GM19468 (cell line): Measurements from ENCODE around the gene PRDM16.
"Not testable (repeated sequence)": the region's sequence is repeated elsewhere in the genome, so short reads cannot be mapped to it uniquely, and the experiment has no call there.

ENCODE experiments used
- ATAC-seq: cut with Tn5 transposase; IDR thresholded peaks from one replicate; pipeline ENCODE4 v1.9.1; 2021; ENCODE audit warnings: mild to moderate bottlenecking, moderate library complexity, moderate number of reproducible peaks; ENCODE audit not compliant: unreplicated experiment; ENCODE audit errors: extremely low read depth

PRDM16 gene

GRCh38 chr1:3151456-3151855 is 82.5 kb downstream of the PRDM16 start:
- no peak for ATAC-seq

DNA sequence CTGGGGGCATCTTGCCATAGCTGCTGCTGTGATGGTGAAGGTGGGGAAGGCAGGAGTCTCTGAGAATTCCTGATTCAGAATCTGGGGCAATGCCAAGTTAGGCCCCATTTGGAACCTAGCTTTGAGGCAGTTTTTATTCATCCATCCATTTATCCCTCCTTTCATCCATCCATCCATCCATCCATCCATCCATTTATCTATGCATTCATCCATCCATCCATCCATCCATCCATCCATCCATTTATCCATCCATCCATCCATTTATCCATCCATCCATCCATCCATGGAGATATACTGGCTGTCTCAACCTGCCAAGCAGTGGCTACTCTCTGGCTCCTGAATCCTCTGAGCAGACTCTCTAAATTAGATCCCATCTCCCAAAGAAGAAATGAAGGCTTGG is 83.1 kb downstream of the PRDM16 start:
- no peak for ATAC-seq

GRCh38 chr1:3153197-3153596 is 84.2 kb downstream of the PRDM16 start:
- ATAC-seq = no peak

GRCh38 chr1:3153902-3154795 is 85.1 kb downstream of the PRDM16 start:
- no peak for ATAC-seq

DNA sequence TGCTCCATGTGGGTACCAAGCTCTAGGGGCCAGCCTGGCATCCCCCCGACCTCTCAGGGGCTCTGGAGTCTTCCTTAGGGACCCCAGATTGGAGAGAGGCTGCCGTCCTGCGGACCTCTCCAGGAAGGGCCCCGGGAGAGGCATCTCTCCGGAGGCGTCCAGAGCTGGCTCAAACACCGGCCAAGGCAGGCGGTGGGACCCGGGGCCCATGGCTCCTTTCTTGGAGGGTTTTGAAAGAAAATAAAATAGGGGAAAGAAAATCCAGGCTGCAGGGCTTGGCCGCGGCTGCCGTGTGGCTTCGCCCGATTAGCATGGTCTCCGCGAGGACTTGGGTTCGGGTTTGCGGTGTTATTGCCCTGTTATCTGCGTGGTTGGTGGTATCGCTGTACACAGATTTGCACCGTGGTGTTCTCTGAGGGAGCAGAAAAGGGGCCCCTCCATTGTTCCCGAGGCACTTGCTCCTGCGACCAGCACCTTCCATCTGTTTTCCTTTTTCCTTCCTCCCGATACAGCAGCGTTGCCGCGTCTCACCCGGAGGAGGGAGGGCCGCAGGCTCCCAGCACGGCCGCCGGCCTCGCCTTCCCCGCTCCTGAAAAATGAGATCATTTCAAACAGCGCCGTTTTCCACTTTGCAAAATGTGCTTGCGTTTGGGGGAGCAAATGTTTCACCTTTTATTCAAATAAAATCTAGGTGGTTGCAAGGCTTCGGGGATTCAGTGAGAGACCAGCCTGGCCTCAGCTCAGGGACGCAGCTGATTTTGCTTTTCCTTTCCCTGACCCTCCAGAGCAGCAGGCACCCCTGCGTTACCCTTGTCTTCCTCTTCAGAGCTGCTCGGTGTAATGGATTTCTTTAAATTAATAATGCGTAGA is 86.3 kb downstream of the PRDM16 start:
- ATAC-seq = no peak

DNA sequence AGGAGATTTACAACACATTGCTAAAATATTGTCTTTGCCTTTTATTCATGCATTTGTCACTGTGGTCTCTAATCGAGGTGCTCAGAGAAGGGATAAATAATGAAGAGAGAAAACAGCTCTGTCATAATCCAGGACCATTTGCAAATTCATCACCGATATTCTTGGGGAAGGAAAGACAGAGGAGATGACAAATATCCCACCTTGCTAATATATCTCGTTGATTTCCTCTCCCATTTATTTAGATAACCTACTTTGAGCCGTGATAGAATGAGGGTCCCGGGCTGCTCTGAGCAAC is 86.9 kb downstream of the PRDM16 start:
- ATAC-seq = no peak

GRCh38 chr1:3156936-3157335 is 87.9 kb downstream of the PRDM16 start:
- ATAC-seq = no peak

DNA sequence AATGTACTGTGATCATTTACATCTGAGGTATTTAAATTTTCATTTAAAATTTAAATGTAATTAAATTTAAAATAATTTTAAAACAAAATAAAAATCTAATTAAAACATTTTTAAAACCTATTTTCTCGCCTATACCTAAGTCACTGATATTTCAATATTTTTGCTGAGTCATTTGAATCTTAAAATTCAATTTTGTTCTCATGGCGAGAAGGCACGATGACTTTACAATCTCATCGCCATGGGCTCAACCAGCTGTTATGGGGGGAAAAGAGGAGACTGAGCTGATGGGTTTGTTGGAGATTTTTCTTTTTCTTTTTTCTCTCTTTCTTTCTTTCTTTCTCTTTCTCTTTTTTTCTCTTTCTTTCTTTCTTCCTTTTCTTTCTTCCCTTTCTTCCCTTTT is 89.3 kb downstream of the PRDM16 start:
- no peak for ATAC-seq

DNA sequence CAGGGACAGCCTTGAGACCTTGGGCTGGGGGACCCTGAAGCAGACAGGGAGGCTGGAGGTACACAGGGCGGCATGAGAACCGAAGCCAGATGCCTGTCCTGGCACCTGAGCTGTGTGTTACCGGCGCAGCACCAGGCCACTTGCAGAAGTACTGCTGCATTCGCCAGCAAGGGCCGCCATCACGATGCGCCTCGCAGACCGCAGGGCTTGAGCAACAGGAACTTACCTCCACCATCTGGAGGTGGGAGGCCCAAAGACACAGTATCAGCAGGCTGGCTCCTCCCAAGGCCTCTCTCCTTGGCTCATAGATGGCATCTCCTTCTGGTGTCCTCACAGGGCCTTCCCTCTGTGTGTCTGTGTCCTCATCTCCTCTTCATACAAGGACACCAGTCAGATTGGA is 90.1 kb downstream of the PRDM16 start:
- no peak for ATAC-seq

DNA sequence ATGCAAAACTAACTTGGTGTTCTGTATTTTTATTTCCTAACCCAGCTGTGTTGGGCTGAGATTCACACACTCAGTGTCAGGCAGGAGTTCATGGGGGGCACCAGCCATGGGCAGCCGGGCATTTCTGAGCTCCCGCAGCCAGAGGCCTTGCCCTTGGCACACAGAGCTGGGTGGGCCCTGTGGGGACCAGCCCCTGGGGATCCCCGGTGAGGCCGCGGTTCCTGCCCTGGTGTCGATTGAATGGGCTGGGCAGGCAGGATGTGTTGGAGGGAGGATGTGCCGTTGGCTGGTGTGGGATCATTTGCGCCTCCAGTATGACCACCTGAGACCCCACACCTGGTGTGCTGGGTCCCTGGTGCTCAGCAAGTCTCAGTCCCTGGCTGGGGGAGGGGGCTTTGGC is 91.0 kb downstream of the PRDM16 start:
- ATAC-seq = no peak

GRCh38 chr1:3160647-3161145 is 91.7 kb downstream of the PRDM16 start:
- ATAC-seq = no peak

DNA sequence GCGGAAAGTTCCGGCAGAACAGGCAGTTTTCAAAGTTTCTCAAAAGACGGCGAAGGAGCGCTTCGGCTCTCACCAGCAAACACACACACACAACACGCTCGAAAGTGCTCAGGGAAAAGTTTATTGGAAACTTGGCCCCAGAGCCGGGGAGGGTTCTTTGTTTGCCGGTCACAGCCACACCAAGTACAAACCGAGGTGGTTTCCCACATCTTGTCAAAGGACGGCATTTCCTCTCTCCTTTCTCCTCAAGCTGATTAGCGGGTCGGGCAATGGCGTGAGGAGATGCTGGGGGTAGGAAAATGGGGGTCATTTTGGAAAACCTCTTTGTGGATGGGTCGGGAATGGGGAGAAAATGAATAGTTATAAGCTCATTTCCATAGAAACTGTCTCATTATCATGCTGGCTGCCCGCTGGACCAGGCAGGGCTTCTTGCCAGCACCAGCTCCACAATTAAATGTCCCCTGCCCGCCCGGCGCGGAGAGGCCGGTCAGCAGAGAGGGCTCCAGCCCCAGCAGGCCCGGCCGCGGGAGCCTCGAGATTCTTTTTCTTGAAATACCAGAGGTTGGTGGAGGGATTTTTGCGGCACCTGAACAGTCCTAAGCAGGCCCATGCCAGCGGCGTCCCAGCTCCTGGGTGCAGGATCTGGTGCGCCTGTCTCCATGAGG is 92.3 kb downstream of the PRDM16 start:
- no peak for ATAC-seq

- no peak for ATAC-seq
These were observed 93.4 kb downstream of the PRDM16 start for GRCh38 chr1:3162322-3162882.

GRCh38 chr1:3163356-3163755 is 94.4 kb downstream of the PRDM16 start:
- ATAC-seq = no peak

DNA sequence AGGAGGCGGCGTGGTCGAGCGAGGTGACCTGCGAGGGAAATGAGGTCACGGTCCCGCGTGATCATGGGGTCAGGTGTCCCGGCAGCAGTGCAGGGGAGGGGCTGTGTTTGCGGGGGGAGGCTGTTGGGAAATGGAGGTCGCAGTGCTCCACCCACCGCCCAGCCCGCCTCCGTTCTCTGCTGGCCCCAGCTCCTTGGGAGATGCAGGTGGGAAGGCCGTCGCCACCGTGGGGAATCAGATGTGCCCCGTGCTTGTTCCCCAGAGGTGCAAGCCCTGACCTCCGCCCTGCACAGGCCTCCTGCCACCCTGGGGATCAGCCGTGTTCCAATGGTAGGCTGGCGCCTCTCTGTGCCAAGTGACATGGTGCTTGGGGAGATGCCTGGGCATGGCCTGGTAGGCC is 95.7 kb downstream of the PRDM16 start:
- ATAC-seq = no peak

DNA sequence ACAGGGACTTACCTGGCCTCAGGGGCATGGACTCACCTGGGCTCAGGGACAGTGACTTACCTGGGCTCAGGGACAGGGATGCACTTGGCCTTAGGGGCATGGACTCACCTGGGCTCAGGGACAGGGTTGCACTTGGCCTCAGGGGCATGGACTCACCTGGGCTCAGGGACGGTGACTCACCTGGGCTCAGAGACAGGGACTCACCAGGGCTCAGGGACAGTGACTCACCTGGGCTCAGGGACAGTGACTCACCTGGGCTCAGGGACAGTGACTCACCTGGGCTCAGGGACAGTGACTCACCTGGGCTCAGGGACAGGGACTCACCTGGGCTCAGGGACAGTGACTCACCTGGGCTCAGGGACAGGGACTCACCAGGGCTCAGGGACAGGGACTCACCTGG is 96.2 kb downstream of the PRDM16 start:
- ATAC-seq = not testable (repeated sequence)

GRCh38 chr1:3166206-3166918 is 97.4 kb downstream of the PRDM16 start:
- ATAC-seq = no peak

- ATAC-seq = no peak
These were observed 98.3 kb downstream of the PRDM16 start for GRCh38 chr1:3167255-3167654.

GRCh38 chr1:3168678-3169077 is 99.7 kb downstream of the PRDM16 start:
- no peak for ATAC-seq
